Breast epithelium (tissue), 4 donors: ENCODE data around the gene AK8. TPM values are rescaled to one million over a fixed set of nuclear protein-coding genes. Genes with fewer than 3 reads are reported as not detected.
A peak's percentile ranks its signal among the peaks of the same experiment; 100 is the strongest.

Source experiments
- DNase-seq, 2 donors: peaks; one replicate each; pipeline ENCODE4 v3.0.0-alpha.2; 2019; ENCODE audit warnings: low spot score in 2 of 2
- H3K27ac ChIP-seq, 2 donors: fragments of 200-600 bp; sonication (generic) in 1 of 2; one replicate each; pipeline ENCODE4 v1.5.1; 2016 to 2019; ENCODE audit warnings: mild to moderate bottlenecking in 1 of 2
- H3K27me3 ChIP-seq, 2 donors: fragments of 200-600 bp; sonication (generic) in 1 of 2; one replicate each; pipeline versions ENCODE4 v1.5.1 to v1.6.0; 2017 to 2019; ENCODE audit warnings: control low read depth in 1 of 2, mild to moderate bottlenecking in 1 of 2
- H3K36me3 ChIP-seq: fragments of 200-600 bp; one replicate; pipeline ENCODE4 v1.5.1; 2019
- H3K4me1 ChIP-seq, 2 donors: fragments of 200-600 bp; sonication (generic); one replicate each; pipeline ENCODE4 v1.5.1; 2016 to 2019; ENCODE audit warnings: control low read depth in 1 of 2
- H3K4me3 ChIP-seq, 3 donors: fragments of 200-600 bp; sonication (generic); 1 replicate in 2 of 3; 2 replicates in 1 of 3; pipeline ENCODE4 v1.5.1; 2016 to 2019; ENCODE audit warnings: mild to moderate bottlenecking in 3 of 3, moderate library complexity in 2 of 3
- H3K9me3 ChIP-seq, 2 donors: fragments of 200-600 bp; sonication (generic) in 1 of 2; one replicate each; pipeline ENCODE4 v1.5.1; 2016 to 2019; ENCODE audit warnings: control low read depth in 1 of 2
- CTCF ChIP-seq, 3 donors: fragments of 450-650 bp; IDR thresholded peaks; one replicate each; pipeline ENCODE4 v1.5.1; 2016 to 2017; ENCODE audit warnings: antibody characterized with exemption in 3 of 3, mild to moderate bottlenecking in 3 of 3, moderate library complexity in 3 of 3
- POLR2A ChIP-seq: fragments of 450-650 bp; IDR thresholded peaks from one replicate; pipeline ENCODE4 v1.6.1; 2016; ENCODE audit warnings: antibody characterized with exemption, mild to moderate bottlenecking, moderate library complexity
- POLR2AphosphoS5 ChIP-seq, 3 donors: sonication (generic); formaldehyde crosslinking; IDR thresholded peaks; one replicate each; pipeline ENCODE4 v1.6.1; 2017; ENCODE audit warnings: antibody characterized with exemption in 3 of 3
- intact Hi-C: fragments of 100-400 bp; cut with DNase I; formaldehyde crosslinking; loops from one replicate; pipeline ENCODE4 v1.15.1; 2023; ENCODE audit warnings: low total_unique reads
- total RNA-seq, 3 donors: library from RNA; depleted of rRNA; stranded (reverse); fragments of >200 nt; gene quantifications; one replicate each; pipeline ENCODE4 v1.1.0, GENCODE V29; 2016

The AK8 gene
- total RNA-seq, 3 donors from 2014 or later, result 0.66 to 2.6 (median 1.0) TPM

GRCh38 chr9:132861666-132862065 lies 16.4 kb downstream of the AK8 start:
- intact Hi-C loops, result loop anchor here (10.0 kb wide), 1 partner anchor 787 kb away; the partner anchor contains the start of gene MED27
- no peak for DNase-seq
- H3K27me3 ChIP-seq, result no peaks in the 10 kb centered on the region
- TF ChIP-seq CTCF (IDR thresholded peaks at IDR 0.05) (no peak), POLR2AphosphoS5 (IDR thresholded peaks at IDR 0.05) (no peak)
- H3K4me1 ChIP-seq, result no peaks in the 10 kb centered on the region
- no peaks in the 10 kb centered on the region for H3K9me3 ChIP-seq
- H3K4me3 ChIP-seq, result no peak overlapping the region
- H3K36me3 ChIP-seq, result no peaks in the 10 kb centered on the region
- H3K27ac ChIP-seq, result no peak overlapping the region

GRCh38 chr9:132858751-132859150 lies 19.3 kb downstream of the AK8 start:
- H3K4me3 ChIP-seq, result no peak overlapping the region
- TF ChIP-seq POLR2A (no peak), CTCF (IDR thresholded peaks at IDR 0.05) (no peak), POLR2AphosphoS5 (IDR thresholded peaks at IDR 0.05) (no peak)
- no peak overlapping the region for H3K27ac ChIP-seq
- intact Hi-C loops, result no loop called here
- DNase-seq, result no peak
- no peaks in the 10 kb centered on the region for H3K9me3 ChIP-seq
- no peaks in the 10 kb centered on the region for H3K4me1 ChIP-seq
- no peaks in the 10 kb centered on the region for H3K27me3 ChIP-seq
- no peaks in the 10 kb centered on the region for H3K36me3 ChIP-seq

- intact Hi-C loops, result no loop called here
- Histone ChIP-seq H3K36me3 (no peaks in the 10 kb centered on the region), H3K9me3 (no peaks in the 10 kb centered on the region), H3K27ac (peak overlapping the region in 1 of 2 donors; percentile 76), H3K27me3 (no peaks in the 10 kb centered on the region), H3K4me3 (no peak overlapping the region), H3K4me1 (no peaks in the 10 kb centered on the region)
- no peak for DNase-seq
- no peak for TF ChIP-seq POLR2A
- TF ChIP-seq CTCF (IDR thresholded peaks at IDR 0.05), result no peak
- no peak for TF ChIP-seq POLR2AphosphoS5 (IDR thresholded peaks at IDR 0.05)
Observed at GRCh38 chr9:132857616-132858342, 20.3 kb downstream of the AK8 start.

GRCh38 chr9:132857031-132857430 lies 21.1 kb downstream of the AK8 start:
- intact Hi-C loops, result no loop called here
- Histone ChIP-seq H3K27me3 (no peaks in the 10 kb centered on the region), H3K27ac (peak overlapping the region in 1 of 2 donors; percentile 76), H3K36me3 (no peaks in the 10 kb centered on the region), H3K4me1 (no peaks in the 10 kb centered on the region), H3K9me3 (no peaks in the 10 kb centered on the region), H3K4me3 (no peak overlapping the region)
- peak in 1 of 2 donors; percentile 25 for DNase-seq
- TF ChIP-seq CTCF (IDR thresholded peaks at IDR 0.05), result no peak
- TF ChIP-seq POLR2AphosphoS5 (IDR thresholded peaks at IDR 0.05), result peak in 1 of 3 donors; percentile 74
- no peak for TF ChIP-seq POLR2A

GRCh38 chr9:132855904-132856303 lies 22.2 kb downstream of the AK8 start:
- Histone ChIP-seq H3K27ac (no peak overlapping the region), H3K4me1 (no peaks in the 10 kb centered on the region), H3K4me3 (no peak overlapping the region), H3K36me3 (no peaks in the 10 kb centered on the region), H3K27me3 (no peaks in the 10 kb centered on the region), H3K9me3 (no peaks in the 10 kb centered on the region)
- no peak for DNase-seq
- intact Hi-C loops, result no loop called here
- no peak for TF ChIP-seq POLR2AphosphoS5 (IDR thresholded peaks at IDR 0.05)
- no peak for TF ChIP-seq POLR2A
- TF ChIP-seq CTCF (IDR thresholded peaks at IDR 0.05), result no peak
